HG02970 (cell line): ENCODE data around the gene SYT2.

Experiments used
- ATAC-seq: cut with Tn5 transposase; IDR thresholded peaks from one replicate; pipeline ENCODE4 v1.9.1; 2021; ENCODE audit warnings: mild to moderate bottlenecking, moderate library complexity, moderate number of reproducible peaks; ENCODE audit not compliant: unreplicated experiment, low FRiP score

Gene SYT2

DNA sequence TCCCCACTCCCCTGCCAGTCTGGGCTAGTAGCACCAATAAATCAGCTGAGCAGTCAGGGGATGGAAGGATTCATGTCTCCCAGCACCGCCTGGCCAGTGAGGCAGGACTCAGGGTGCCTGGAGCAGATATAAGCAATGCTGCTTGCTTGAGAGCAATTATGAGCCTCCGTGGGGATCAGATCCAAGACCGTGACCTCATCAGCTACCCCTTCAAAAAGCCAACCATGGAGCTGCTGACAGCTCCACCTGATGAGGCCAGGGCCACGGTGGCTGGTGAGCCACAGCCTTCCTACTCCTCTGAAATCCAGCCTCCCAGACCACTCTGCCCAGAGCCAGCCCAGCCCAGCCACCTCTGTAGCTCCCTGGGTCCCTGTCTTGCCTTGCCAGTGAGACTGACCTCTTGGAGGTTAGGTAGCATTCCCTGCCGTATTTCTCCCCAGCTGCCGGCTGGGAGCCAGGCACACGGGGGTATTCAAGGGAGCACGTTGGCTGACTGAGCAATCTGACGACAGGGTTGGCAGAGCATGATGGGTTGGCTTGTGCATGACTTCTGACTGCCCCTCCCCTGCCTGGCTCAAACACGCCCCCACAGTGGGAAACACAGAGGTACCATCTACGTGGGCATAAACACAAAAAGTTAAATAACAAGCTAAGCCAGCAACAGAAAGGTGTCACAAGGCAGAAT, 28.4 kb downstream of the SYT2 start:
- ATAC-seq, result no peak

DNA sequence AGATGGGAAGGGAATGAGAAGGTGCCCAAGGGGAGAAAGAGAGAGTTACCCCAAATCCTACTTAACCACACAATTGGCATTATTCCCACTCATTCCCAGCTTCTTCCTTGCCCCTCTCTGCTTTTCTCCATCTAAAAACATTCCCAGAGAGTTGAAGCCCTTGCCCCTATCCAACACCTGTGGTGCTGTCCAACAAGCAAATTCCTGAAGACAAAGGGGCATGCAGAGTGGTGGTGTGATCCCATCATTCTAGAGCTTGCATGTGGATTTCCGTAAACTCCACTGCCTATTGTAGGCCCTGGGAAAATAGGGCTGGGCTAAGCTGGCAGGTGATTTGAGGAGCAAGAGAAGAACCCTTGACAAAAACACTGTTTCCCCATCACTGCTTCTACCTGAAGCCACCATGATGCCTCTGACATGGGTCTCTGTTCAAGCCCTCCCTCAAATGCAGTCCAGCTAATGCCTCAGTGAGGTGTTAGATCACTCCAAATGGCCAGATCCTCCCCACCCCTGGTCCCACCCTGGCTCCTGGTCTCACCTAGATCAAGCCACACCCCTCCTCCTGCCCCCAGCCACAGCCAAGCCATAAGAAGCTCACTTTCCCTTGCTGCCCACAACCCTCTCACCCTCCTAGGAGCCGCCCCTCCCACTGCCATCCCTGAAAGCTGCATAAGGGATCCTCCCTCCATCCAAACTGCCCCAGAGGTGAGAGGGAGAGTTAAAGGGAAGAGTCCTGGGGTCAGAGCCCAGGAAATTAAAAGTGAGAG, 29.5 kb downstream of the SYT2 start:
- no peak for ATAC-seq

DNA sequence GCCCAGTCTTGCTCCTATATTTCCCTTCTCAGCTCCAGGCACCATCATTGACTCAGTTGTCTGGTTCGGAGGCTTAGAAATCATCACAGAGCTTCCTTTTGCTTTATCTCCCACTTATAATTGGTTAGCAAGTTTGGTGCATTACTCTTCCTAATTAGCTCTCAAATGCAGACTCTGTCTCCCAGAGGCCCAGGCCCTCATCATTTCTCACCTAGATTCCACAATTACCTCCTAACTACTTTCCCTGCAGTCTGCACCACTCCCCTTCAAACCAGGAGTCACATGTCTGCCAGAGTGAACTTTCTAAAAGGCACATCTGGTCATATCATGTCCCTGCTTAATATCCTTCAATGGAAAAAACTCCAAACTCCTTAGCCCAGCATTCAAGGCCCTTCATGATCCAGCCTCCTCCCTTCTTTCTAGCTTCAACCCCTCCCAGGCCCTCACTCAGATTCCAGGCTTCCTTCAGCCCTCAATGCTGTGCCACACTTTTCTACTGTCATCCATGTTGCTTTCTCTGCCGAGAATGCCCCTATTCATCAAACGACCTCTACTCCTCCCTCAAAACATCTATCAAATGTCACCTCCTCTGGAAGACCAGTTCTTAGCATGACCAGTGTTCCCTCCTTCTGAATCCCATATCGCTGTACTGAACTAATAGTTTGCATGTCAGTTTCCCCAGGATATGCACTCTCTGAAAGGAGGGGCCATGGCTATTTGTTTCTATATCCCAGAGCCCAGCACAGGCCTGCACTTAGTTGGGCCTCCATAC, 30.7 kb downstream of the SYT2 start:
- ATAC-seq, result no peak

DNA sequence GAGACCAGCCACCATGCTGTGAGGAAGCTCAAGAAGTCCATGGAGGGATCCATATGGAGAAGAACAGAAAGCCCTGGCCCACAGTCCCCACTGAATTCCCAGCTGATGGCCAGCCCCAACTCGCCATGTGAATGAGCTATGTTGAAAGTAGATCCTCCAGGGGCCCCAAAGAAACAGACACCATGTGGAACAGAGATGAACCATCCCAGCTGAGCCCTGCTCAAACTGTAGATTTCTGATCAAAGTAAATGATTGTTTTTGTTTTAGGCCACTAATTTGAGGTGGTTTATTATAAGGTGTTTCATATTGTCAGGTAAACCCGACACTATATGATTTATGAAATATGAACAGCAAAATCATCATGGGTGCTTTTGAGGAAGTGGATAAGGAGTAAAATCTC, 32.8 kb downstream of the SYT2 start:
- ATAC-seq, result no peak

DNA sequence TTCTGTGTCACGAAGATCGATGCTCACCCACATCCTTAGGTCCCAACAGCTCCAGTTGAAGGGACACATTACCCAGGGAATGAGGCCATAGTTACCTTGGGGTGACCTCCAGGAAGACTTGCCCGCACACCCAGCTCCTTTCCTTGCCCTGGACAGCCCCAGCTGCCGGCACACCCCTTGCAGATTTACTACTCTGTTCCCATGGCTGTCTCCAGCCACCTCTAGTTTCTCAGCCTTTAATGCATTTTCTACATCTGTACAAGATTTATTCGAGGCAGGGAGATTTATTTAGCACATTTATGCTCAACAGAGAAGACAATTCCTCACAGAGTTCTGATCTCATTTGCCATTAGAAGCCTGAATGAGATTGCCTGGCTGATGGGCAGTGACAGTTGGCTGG, 36.7 kb downstream of the SYT2 start:
- no peak for ATAC-seq

DNA sequence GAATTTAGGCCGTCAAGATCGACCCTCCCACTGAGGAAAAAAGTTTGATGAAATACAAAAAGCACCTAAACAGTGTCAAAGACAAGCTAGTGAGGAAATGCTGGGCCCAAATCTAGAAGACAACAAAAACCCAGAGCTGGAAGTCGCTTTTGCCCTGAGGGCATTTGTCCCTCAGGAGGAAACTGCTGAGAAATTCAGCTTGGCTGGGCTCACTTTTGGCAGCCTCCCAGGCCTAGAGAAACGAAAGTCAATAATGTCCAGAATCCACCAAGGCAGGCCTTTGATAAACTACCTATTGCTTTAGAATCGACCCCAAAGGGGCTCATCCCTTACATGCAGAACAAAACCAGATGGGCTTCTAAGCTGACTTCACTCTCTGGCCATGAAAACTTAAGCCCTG, 38.9 kb downstream of the SYT2 start:
- no peak for ATAC-seq

DNA sequence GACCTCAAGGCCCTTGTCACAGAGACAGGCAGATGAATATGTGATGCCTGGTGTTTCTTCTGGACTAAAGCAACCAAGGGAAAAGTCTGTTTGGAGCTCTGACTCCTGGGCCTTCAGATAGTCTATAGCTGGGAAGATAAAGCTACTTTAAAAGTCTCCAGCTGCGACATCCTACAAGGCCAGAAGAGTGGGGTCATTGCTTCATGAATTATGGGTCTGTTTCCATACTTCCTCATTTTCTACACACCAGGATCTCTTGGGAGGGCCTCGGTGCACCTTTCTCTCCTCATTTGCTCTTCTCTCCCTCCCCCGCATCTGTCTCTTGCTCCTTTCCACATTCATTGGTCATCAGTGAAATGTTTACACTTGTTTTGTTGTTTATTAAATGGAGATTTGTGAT, 44.8 kb downstream of the SYT2 start:
- no peak for ATAC-seq

DNA sequence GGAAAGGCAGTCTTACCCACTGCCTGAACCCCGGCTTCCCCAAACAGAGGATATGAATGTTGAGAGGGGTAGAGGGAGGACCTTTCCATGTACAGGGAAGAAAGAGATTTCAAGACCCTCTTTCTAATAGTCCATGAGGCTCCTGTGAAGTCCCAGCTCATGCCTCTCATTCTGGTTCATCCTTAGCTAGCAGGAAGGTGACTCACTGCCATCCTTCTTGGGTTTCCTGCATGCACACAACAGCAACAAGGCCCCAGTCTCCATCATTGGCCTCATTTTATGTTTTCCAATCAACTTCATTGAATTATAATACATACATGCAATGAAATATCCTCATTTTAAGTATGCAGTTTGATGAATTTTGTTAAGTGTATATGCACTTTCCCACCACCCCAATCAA, 46.2 kb downstream of the SYT2 start:
- ATAC-seq, result no peak

DNA sequence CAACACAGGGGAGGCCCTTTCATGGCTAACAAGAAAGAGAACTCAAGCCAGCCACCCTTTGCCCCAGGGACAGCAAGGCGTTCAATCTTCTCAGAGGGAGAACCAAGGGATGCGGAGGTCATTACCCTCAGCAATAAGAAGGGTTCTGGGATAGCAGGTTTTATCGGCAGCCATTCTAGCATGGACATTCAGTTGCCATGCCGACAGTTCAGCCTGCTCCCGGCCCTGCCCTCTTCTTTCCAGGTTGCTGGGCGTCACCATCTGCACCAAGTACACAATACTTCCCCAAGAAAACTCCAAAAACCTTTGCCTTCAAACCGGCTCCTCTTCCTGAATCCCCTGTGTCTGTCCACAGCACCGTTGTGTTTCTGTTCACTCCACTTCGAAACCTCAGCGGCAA, 47.1 kb downstream of the SYT2 start:
- no peak for ATAC-seq

DNA sequence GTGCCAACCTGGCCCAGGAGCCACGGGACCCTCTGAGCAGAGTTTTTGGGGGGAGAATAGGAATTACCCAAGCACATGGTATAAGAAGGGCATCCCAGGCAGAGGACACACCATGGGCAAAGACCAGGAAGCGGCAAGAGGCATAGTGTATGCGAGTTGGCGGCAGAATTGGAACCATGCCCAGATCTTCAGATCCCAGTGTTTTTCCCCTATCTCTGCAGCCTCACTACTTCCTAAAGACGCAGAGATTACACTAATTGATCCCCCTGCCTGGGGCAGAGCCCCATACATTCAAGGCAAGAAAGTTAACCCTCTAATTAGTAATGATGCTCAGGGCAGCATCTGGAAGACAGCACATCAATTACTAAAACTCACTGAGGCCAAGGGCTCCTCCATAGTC, 48.2 kb downstream of the SYT2 start:
- no peak for ATAC-seq

DNA sequence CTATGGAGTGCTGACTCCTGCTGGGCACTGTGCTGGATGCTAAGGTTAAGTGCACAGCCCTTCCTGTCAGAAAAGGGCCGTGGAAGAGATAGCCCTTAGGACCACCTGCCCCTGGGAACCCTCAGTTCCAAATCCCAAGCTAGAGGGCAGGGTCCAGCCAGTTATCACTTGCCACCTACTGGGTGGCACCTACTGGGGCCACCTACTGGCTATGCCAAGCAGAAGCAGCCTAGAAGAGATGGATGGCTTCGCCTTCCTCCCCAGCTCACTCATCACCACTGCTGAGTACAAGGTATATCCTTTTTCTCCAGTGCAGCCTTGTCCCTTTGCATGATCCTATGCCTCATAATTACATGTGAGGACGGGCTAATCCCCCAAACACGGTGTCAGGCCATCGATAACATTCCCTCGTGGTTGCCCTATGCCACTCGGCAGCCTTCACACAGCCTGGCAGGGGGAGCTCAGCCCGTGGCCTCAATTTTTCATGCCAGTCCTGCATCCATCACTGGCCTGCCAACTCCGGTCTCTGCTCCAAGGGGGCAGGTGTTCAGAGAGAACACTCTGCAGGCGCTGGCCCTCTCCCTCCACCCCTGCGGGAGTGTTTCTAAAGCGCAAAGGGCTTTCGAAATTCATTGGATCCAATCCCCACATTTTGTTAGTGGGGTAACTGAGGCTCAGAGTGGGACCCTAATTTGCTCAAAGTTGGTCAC, 49.0 kb downstream of the SYT2 start:
- ATAC-seq, result no peak

DNA sequence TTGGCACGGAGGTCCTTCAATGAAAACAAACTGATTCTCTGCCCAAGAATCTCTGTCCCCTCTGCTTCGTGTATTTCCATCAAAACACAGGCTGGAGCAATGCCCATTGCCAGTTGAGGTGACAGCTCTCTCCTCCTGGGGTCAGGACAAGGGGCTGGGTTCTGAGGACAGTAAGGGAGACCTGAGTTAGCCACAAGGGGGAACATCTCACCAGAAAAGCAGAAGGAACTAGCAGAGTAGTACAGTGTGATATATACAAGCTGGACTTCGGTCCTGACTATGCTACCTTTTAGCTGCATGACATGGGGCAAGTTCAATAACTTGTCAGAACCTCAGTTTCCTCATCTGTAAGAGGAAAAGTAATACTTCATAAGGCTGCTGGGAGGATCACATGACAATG, 50.3 kb downstream of the SYT2 start:
- no peak for ATAC-seq

DNA sequence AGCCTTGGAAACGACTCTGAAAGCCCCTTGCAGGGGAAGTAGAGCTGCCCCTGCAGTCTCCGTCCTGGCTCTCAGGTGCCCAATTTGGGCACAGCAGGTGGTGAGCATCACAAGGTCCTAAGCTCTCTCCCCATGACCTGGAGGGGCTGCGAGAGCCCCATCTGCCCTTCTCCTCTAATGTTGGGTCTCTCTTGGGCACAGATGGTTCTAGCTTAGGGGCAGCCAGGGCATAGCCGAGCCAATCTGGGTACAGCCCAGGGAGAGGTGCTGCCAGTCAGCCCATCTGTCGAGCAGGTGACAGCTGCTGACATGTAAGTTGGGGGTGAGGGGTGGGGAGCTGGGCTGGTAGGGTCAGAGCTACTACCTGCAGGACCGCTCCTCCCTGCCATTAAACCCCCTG, 50.7 kb downstream of the SYT2 start:
- no peak for ATAC-seq

DNA sequence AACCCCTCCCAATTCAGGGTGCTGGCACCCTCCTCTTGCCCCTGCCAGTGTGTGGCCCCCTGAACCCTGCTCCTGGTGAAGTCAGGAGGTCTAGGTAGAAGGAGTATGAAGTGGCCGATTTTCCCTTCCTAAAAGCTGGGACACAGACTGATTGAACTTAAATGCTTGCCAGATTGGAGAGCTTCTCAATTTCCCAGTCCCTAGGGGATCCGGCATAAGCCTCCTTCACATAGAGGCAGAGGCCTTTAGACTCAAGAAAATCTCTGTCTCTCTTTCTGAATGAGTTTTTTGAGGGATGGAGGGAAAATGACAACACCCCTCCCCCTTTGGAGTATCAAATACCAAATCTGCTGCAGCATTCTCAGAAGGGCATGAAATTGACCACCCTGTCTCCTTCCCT, 51.5 kb downstream of the SYT2 start:
- ATAC-seq, result no peak

DNA sequence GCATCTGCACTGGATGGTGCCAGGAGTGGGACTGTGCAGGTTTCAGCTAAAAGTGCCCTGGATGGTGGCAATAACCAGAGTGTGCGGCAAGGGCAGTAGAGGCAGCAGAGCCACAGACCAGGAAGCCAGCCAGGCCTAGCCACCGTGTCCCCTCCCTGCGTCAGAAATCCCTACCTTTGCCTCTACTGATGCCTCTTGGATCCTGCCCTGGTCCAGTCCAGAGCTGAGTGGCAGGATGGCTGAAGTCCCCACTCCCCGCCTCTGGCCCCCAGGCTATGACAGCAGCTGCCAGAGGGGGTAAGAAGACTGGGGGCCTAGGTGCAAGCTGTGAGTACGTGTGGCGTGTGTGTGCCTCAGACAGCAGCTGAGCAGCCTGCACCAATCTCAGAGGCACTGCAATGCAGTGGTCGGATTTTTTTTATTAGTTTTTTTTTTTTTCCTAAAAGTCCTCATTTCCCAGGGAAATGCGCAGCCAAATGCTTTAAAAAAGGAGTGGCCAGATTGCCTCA, 51.9 kb downstream of the SYT2 start:
- no peak for ATAC-seq

DNA sequence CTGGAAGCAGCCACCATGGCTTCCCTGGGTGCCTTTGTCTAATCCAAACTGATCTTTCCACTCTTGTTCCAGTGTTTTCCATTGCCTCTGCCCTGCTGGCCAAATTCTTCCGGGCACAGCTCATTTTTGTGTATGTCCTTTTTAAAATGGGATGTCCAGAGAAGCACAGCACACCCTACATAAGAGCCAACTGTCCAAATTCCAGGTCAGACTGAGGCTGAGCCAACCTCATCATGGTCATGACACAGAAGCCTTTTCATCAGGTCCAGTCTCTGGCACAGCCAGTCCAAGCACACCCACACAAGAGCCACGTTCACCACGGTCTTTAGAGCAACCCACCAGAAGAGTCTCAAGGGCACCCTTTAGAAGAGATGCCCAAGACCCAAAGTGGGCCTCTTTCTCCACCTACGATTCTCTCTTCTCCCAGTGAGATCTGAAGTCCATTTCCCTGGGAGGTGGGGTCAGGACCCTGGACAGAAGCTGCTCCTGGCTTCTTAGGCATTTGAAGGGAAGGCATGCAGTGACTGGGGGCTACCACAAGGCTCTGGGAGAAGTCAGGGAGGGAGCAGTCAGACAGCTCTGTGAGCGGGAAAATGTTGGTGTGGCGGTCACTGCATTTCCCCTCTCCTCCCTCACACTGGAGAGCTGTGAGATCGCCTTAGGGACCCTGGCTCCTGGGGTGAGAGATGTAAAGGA, 53.2 kb downstream of the SYT2 start:
- ATAC-seq, result no peak

DNA sequence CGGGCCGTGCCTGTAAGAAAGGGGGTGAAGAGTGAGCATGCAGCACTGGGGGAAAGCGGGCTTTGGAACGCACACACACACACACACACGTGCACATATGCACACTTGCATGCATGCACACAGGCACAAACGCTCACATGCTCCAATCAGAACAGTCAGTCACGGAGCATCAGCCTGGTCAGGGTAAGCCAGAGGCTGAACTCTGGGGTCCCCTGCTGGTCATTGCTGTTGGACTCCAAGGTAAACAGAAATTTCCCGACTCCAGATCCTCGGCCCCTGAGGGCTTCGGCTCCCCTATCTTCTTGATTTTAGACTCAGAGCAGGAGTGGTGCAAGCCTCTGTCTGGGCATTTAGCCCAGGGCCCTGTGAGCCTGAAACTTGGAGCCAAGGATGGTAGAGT, 54.2 kb downstream of the SYT2 start:
- ATAC-seq, result no peak

DNA sequence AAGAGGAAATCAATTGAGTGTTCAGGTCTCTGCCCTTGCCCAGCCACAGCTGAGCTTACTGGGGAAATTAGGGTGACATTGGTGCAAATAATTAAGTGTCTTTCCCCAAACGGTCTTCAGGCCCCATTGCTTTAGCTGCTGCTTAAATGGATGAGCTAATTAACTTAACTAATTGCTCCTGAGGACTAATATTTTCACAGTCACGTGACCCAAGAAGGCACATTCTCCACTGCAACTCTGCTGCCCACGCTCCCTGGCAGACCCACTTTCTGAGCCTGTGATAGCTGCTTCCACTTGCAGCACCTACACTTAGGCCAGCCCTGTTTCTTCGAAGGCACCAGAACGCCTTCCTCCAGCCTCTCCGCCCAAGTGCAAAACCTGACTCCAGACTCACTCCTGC, 56.2 kb downstream of the SYT2 start:
- no peak for ATAC-seq

DNA sequence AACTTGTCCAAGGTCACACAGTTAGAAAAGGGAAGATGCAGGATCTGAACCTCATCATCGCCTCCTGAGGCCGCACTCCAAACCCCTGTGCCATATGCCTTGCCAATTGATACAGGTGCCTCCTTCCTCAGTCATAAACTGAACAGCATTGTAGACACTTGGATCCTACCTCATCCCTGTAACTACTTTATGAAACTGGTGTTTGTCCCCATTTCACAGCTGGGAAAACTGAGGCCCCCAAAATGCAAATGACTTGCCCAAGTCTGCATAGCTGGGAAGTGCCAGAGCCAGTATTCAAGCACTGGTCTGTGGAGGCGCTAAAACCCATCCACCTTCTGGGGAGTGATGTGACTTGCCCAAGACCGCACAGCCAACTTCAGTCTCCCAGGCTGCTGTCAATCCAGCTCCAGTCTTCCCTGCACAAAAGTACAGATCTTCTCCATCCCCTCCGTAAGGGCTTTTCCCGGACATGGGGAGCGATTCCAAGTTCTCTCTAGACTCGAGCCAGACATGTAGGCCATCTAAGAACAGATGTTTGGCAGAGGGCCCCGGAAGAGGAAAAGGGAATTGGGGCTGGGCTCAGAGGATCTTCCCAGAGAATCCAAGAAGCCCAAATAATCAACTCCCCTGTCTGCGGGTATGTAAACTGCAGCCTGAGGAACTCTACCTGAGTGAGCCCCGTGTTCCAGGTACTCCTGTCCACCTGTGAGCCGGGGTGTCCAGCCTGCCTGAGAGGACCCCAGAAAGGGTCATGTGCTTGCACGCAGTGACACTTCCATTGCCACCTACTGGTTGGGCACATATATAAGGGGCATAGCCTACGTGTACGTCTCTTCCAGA, 60.5 kb downstream of the SYT2 start:
- no peak for ATAC-seq
